HS-27A (cell line): ENCODE results near the gene COL23A1.
"Not testable (repeated sequence)": the region's sequence is repeated elsewhere in the genome, so short reads cannot be mapped to it uniquely, and the experiment has no call there.

Experiments
- DNase-seq: peaks from one replicate; pipeline ENCODE4 v3.0.0-alpha.2; 2012; ENCODE audit warnings: low read depth, missing footprints

Gene COL23A1

DNA sequence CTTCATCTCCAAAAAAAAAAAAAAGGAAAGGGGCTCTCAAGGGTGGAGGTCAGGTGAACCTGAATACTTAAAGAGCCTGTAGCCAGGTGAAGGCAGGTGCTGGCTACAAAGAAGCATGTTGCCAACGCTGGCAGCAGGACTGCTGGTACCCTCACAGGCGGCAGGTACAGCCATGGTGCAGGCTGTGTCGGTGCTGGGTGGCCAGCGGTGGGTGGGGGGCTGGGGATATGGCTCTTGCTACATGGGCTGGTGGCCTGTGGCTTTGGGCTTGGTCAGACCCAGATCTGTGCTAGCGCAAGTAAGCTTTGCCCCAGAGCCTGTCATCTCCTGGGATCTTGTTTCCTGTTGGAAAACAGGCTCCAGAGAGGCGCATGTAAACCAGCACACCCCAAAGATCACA, 271.3 kb downstream of the COL23A1 start:
- no peak for DNase-seq

DNA sequence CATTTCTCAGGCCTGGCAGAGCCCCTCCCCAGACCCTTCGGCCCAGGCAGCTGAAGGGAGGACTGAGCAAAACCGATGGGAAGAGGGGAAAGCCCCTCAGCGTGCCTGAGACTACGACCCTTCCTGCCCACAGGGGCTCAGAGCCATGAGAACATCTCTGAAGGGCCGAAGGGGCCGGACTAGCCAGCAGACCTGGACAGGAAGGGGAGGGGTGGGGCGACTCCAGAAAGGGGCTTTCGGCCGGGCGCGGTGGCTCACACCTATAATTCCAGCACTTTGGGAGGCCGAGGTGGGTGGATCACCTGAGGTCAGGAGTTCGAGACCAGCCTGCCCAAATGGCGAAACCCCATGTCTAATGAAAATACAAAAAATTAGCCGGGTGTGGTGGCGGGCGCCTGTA, 271.8 kb downstream of the COL23A1 start:
- no peak for DNase-seq

DNA sequence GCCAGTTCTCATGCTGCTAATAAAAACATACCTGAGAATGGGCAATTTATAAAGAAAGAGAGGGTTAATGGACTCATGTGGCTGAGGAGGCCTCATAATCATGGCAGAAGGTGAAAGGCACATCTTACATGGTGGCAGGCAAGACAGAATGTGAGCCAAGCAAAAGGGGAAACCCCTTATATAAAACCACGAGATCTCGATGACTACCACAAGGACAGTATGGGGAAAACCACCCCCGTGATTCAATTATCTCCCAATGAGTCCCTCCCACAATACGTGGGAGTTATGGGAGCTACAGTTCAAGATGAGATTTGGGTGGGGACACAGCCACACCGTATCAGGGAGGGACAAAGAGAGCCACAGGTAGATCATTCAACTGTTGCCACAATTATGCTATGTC, 272.5 kb downstream of the COL23A1 start:
- DNase-seq: not testable (repeated sequence)

DNA sequence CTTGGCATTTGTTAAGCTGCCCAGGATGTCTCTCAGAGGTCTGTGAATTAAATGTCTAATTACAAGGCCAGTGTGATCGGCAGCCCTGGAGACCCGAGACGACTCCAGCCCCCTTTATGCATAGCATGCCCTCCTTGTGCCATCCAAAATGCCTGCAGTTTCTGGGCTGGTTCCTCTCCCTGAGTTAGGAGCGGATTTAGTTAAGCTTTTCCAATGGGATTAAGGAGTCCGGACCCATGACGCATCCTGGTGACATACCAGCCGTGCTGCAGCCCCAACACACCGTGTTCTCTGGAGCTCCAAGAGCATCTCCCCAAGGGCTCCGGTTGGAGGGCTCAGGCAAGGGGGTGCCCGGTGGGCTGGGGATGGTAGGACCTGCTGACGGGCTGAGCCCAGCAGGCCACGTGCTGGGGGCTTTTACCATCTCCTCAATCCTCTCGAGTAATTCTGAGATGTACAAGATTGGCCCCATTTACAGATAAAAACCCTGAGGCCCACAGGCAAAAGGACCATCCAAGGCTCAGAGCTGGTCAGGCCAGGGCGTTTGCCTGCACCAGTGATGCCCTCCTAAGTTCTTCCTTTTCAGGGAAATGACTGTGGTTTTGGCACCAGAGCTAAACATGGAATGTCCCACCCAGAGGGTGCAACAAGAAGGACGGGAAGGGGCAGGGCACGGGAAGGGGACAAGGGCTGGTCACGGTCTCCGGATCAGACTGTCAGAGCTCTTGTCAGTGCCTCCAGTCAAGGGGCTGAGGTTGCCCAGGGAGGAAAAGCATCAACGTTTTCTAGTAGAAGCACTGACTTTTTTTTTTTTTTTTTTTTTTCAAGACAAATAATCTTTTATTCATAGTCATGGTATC, 275.0 kb downstream of the COL23A1 start:
- DNase-seq: no peak

DNA sequence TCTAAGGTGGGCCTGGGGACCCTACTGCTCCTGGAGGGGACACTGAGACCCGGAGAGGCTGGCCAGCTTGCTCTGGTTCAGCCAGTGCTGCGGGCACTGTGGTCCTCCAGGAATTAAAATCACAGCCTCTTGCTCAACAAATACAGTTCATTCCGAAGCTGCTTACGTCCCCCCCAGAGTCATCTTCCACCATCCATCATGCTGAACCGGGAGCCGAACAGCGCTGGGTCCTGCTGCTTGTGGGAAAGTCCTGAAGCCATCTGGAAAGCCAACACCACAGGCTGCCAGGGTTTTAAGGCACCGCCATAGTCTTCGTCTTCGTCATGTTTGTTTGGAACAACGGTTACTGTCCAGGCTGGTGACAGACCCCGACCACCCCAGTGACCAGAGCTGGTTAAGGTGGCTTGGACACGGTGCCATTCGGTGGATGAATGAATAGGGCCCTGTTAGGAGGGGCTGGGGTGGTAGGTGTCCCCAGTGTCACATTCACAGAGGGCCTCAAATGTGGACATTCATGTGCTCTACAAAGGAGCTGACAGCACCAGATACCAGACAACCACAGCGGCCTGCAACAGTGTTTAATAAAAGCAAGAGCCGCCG, 276.0 kb downstream of the COL23A1 start:
- DNase-seq: no peak

DNA sequence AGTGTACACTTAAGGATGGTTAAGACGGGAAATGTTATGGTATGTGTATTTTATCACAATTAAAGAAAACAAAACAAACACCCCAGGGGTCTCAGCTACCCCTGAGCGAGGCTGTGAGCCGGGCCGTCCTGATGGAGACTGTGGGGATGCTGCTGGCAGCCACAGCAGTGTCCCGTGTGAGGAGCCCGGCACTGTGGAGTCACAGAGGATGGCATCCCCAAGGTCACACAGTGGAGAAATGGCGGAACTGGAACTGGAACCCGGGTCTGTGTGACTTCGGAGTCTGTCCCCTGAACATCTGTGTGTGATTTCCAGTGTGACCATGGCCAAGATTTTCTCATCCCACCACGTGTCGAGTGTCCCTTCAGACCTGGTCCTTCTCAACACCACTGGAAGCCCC, 276.9 kb downstream of the COL23A1 start:
- no peak for DNase-seq

DNA sequence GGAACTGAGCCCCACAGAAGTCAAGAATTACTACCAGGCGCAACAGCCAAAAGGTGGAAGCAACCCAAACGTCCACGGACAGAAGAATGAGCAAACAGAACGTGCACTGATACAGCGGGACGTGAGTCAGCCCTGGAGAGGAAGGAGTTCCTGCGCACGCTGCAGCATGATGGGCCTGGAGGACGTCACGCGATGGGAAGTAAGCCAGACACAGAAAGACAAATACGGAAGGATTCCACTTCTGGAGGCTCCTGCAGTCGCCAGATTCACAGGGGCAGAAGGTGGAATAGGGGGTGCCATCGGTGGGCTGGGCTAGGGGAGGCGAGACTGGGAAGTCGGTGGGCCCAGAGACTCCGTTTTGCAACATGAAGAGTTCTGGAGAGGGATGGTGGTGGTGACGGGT, 277.3 kb downstream of the COL23A1 start:
- DNase-seq: no peak

DNA sequence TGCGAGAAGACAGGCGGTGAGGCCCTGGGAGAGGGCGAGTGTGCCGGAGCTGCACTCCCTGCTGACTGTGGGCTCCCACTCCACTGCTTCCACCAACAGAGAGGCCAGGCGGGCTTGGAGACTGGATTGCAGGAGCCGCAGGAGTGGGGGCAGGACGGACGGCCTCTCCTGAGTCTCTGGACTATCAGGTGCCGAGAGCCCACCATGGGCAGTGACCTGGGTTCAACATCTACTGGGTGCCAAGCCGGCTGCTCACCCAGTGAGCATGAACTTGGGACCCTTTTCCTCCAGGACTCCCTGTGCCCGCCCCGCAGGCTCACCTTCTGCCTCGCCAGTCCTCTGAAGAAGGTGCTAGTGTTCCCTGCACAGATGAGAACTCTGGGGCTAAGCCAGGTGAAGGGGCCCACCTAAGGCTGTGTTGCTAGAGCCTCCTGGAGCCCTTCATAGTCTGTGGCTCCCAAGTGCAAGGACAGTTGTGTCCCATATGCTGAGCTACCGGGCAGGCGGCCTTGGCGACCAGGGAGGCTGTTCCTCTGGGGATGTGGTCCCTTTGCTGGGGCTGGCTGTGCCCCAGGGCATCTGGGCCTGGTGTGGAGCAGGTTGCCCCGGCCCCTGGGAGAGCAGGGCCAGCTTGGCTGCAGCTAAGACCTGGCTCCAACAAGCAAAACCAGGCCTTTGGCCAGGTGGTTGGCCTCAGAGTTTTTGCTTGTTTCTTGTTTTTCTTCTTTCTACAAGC, 279.9 kb downstream of the COL23A1 start:
- no peak for DNase-seq

DNA sequence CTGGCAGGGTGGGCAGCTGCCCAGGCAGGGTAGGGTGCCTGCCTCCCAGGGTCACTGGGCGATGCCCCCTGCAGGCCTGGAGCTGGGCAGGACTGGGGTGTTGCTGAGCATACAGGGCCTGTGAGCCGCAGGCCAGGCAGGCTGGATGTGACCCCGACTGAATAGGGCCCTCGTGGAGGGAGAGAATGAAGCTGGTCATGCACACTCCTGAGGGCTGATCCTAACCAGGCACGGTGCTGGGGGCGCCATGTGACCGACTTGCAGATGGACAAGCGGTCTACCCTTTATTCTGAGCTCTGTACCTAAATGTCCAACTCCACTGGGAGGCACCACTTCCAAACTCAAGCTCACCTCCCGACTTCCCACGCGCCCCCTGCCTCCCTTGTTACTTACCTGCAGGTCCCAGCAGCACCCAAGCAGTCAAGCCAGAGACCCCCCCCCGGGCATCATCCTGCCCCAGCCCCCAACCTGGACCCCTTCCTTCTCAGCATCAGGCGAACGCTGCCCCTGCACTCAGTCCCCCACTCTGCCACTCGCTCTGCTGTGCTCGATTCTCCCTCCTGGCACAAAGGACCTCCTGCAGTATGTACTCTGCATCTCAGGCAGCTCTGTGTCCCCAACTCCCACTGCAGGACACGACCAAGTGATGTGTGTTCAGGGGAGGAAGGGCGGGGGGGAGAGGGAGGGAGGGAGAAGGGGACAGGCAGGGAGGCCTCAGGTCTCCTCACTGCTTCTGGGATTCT, 280.8 kb downstream of the COL23A1 start:
- no peak for DNase-seq

DNA sequence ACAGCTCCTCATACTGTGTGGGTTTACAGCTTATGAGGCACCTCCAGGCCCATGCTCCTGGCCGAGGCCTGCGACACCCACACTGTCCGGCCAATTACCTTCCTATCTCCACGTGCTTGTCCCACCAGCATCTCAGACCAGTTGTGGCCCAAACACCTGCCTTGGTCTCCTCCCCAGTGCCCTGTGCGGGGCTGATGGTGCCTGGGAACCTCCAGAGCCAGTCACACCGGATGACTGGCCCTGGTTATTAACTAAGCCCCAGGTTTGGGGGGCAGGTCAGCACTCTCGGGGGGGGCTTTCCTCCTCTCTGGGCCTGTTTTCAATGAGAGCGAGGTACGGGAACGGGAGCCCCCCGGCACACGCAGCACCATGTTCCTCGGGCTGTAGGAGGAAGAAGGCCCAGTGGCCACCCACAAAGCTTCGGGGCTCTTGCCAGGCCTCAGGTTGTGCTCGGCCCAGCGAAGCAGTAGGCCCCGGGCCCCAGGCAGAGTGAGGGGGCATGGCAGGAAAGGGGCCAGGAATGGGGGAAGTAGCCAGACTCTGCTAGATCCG, 281.6 kb downstream of the COL23A1 start:
- DNase-seq: no peak

DNA sequence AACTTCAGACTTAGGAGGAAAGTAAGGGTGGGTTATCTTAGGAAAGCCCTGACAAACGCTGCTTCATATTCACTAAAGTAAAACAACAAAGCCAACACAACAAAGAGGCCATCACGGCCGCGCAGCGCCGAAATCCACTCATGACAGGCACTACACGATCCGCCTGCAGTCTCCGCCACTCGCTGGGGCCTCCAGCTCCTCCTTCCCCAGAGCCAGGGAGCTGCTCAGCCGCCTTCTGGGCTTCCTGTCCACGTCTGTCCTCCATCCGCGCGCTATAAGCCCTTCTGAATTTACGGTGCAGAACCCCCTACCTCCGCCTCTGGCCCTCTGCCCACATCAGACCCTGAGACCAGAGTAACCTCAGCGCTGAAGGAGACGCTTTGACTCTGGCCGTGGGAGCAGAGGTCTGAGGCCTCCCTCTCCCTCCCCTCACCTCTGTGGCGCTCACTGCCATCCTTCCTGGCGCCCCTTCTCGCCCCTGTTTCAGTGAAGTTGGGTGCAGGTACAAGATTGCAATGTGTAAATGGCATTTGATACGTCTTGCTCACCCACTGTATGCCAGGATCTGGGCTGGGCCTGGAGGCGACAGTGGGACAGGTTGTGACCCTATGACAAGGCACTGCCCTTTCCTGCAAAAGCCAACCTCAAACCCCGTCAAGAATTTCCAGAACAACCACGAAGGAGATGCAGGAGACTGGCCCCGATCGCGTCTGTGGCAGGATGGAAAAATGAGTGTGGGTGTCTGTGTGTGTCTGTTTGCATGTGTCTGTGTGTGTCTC, 282.7 kb downstream of the COL23A1 start:
- DNase-seq: no peak

DNA sequence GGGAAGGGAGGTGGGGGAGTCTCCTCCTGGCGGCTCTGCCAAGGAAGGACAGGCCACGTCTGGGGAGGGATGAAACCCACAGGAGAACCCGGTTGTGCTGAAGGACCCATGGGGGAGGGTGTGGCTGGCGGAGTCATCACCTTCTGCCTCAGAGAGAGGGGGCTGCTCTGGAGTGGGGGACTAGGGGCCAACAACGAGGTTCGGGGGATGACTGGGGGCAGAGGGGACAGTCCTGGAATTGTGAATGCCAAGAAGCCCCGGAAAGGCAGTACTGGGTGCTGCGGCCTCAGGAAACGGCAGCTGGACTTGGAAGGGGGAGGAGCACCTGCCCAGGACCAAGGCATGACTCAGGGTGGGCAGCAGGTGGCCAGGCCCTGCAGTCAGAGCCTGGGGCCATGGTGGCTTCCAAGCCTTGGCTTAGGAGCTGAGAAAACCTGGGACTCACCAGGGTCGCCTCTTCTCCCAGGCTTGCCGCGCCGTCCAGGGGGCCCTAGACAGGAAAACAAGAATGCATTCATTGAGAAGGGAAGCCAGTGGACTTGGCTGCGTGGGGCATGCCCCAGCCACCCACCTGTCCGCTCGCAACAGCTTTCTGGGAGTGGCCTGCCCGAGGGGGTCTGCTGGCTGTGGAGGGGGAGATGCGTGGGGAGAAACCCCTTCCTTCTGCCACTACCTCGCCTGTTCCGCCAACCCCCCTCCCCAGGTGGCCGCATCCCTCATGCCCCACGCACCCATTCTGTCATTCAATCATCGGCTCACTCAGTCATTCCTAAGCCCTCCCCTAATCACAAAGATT, 283.6 kb downstream of the COL23A1 start:
- DNase-seq: no peak

DNA sequence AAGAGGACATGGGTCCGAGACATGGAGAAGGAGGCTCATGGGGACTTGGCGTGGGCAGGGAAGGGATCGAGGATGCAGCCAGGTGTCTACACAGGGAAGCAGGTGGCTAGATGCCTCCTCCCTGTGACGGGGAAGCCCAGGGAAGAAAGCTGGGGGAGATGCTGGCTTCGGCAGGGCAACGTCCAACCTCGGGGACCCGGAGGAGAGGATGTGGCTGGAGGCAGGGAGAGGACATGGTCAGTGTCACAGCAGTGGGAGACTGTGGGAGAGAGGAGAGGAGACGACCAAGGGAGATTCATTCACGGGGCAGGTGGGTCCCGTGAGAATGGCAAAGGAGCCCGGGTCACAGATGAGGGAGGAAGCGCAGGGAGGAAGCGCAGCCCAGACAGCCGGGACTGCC, 284.4 kb downstream of the COL23A1 start:
- DNase-seq: no peak

DNA sequence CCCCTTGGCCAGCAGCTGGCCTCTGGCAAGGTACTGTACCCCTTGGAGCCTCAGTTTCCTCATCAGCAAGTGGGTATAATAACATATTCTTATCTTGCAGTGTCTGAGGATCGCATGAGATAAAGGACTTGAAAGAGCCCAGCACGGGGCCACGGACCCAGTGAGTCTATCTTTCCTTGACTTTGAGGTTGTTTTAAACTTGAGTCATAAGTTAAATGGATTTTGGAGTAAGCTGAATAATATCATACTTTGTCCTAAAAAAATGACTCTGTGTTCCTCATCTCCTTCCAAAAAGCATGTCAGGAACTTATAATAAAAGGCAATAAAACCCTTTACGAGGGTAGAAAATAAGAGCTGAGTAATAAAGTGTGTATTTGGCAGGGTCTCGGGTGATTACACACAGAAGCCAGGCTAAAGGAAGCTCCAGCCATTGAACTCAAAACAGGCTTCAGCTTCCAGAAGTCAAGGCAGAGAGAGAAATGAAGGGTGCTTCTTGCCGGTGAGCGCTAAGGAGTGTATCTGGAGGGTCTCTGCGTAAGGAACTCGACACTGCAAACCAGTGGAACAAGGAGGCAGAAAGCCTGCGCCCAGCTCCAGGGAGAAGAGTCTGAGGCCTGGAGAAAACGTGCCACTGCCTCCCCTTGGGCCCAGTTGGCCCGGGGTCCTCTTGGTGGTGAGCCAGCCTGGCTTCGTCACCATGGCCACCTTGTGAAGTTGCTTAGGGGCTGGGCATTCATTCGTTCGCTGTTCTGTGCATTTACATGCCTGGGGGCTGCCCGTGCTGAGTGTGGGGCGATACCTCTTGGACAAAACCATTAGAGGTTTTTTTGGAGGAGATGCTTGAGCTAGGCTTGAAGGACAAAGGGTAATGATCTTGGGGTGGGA, 285.2 kb downstream of the COL23A1 start:
- DNase-seq: no peak

DNA sequence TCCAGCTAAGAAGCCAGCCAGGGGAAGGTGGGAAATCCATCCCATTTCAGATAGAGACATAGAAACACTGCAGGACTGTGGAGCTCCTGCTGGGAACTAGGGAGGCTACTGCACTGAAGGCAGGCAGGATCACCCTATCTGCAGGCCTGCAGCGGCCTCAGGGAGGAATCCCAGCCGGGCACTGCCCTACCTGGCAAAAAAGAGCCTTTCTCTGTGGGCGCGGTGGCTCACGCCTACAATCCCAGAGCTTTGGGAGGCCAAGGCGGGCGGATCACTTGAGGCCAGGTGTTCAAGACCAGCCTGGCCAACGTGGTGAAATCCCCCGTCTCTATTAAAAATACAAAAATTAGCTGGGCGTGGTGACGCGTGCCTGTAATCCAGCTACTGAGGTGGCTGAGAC, 286.2 kb downstream of the COL23A1 start:
- DNase-seq: no peak

DNA sequence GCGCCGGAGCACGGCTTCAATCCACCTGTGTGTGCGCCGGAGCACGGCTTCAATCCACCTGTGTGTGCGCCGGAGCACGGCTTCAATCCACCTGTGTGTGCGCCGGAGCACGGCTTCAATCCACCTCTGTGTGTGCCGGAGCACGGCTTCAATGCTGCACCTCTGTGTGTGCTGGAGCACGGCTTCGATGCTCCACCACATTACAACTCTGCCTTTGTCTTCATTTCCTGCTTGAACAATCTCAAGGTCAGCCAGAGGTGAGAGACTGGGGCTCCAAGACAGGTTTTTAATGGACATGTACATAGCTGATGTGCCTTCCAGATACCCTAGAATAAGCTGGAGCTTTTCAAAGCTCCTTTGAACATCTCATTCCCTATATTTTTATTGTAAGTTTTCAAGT, 287.9 kb downstream of the COL23A1 start:
- DNase-seq: not testable (repeated sequence)

DNA sequence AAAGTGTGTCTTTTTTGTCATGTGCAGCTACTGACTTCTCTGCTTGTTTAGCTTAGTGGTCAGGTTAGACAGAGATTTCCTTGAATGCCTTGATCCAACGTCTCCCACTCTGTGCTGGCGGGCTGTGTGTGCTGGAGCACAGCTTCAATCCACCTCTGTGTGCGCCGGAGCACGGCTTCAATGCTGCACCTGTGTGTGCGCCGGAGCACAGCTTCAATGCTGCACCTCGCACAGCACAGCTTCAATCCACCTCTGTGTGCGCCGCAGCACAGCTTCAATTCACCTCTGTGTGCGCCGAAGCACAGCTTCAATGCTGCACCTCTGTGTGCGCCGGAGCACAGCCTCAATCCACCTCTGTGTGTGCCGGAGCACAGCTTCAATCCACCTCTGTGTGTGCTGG, 288.6 kb downstream of the COL23A1 start:
- no peak for DNase-seq

DNA sequence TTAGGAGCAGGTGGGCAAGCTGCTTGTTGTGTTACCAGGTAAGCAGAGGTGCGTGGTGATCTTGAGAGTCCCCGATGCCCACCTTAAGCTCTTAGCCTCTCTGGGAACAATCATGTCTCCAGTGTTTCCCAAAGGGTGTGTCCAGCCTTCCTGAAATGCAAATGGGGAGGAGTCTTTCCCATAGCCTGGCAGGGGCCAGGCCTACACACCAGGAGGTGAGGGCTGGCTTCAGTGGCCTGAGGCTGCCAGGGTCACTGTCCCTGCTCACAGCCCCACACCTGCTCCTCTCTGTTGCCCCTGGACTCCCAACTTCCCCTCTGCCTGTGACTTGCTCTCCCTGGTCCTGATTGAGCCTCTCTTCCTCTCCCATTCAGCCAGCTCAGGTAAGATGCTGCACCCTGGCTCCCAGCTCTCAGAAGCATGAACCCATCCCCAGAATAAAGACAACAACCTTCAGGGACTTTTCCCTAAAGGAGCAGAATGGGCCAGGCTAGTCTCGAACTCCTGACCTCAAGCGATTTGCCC, 291.8 kb downstream of the COL23A1 start:
- DNase-seq: no peak

DNA sequence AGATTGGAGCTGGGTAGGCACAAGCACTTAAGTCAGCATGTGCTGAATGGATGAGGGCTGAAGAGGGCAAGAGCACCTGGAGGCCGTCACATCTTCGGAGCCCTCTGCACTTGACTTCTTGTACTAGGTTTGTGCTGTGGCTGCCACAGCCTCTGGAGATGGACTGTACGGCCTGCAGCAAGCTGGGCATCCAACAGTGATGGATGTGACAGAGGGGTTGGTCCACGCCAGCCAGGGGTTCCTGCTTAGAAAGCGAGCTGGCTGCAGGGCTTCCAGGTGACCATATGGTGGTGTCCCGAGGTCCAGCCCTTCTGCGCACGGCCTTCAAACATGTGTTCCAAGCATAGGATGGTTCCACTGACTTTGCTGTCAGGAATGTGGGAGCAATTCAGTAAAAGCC, 292.4 kb downstream of the COL23A1 start:
- DNase-seq: no peak
